ENCODE measurements around the gene ATP5F1C.
"Not testable (repeated sequence)": the region's sequence is repeated elsewhere in the genome, so short reads cannot be mapped to it uniquely, and the experiment has no call there.

Gene ATP5F1C

DNA sequence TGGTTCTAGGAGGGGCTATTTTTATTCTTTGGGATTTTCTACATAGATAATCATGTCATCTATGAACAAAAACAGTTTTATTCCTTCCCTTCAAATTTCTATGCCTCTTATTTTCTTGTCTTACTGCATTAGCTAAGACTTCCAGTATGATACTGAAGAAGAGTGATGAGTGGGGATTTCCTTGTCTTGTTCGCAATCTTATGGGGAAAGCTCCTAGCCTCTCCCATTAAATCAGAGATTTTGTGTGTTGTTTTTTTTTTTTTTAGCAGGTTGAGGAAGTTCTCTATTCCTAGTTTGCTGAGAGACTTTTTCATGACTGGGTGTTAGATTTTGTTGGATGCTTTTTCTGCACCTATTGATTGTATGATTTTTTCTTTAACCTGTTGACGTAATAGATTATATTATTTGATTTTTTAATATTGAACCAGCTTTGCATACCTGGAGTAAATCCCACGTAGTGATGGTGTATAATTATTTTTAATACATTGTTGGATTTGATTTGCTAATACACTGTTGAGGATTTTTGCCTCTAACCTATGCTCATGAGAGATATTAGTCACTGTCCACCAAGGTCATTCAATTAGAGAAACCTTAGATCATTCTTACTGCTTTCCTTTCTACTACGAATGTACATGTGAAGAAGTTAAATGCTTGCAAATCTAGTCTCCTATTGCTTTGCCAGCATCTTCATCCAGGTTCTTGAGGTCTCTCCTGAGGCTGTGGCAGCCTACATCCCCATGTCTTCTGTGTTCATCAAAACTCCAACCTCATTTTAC lies 6.5 kb downstream of the ATP5F1C start:
- no peak for DNase-seq

- no peak for DNase-seq
Measured at GRCh38 chr10:7795605-7796004, 7.6 kb downstream of the ATP5F1C start.

DNA sequence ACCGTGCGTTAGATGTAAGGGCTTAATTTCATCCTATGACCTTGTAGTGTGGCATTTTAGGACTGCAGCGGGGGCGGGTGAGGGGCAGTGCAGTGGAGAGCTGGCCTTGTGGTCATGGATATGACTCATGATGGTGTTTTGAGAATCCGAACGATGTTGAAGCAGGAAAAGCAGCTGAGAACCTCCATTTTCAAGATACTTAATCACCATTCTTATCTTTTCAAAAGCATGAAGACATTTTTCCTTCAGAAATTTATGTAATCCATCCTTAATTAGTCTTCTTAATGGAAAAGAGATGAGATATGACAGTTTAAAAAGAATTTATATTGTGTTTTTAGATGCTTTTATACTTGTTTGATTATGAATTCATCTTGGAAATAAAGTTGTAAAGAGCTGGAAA lies 9.6 kb downstream of the ATP5F1C start:
- DNase-seq = no peak

DNA sequence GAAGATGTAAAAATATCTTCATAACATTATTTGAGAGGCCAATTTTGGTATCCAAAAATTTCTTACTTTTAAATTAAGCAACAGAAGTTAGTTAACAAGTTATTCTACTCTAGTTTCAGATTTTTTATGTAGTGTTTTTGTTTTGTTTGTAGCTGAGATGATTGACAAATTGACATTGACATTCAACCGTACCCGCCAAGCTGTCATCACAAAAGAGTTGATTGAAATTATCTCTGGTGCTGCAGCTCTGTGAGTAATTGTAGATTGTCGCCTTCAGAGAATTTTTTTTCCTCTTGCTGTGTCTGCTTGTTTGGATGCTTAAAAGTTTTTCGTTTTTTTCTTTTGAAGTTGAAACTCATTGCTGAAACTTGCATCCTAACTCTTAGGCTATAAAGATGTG lies 14.6 kb downstream of the ATP5F1C start:
- no peak for DNase-seq

GRCh38 chr10:7804216-7804615 lies 16.2 kb downstream of the ATP5F1C start:
- DNase-seq = no peak

DNA sequence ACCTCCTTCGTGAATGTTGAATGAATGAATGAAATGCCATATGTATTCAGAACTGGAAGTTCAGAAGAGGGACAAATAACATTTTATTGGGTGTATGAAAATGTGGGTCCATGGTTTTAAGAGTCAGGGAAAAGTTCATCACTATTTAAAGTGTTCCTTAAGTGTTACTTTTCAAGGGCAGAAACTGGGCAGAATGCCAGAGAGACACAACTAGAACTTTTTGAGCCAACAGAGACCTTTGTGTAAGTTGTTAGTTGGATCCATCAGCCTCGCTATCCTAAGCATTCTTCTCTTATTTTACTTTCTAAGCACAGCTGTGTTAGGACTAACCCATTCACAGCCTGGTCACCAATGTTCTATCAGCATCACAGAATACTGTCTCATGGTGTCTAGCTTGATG lies 16.8 kb downstream of the ATP5F1C start:
- DNase-seq = no peak

DNA sequence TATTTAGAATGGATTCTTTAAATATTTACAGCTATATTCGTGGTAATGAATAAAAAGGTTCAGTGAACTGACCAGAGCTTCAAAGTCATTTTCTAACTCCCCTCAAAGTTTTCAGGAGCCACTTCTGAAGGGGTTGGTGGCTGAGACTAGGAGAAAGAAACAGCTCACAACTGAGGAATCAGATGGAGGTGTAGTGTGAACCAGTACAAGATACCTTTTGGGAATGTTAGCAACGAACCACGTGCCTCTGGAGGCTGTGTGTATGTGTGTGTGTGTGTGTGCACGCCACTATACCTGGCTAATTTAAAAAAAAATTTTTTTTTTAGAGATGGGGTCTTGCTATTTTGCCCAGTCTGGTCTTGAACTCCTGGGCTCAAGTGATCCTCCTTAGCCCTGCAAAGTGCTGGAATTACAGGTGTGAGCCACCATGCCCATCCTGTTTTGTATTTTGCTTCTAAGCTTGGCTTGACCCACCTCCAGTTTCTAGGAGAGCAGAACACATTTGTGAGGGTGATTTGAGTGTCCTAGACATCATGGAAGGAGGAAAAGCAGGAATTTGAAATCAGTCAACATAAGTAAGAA lies 20.8 kb downstream of the ATP5F1C start:
- no peak for DNase-seq

- DNase-seq = no peak
Measured at GRCh38 chr10:7810443-7810842, 22.5 kb downstream of the ATP5F1C start.

DNA sequence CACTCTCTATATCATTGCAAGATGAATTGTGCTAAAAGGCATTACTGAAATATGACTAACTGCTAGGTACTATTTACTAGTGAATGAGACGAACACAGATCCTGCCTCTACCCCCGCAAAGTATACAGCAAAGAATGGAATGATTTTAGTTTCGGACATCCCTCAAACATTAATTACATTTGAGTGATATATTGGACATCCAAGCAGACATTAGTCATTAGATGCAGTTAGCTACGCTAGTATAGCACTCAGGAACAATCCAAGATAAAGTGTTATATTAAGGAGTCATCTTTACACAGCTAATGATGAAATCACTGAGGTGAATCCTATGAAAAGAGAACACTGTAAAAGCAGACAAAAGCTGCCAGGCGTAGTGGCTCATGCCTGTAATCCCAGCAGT lies 23.0 kb downstream of the ATP5F1C start:
- no peak for DNase-seq

DNA sequence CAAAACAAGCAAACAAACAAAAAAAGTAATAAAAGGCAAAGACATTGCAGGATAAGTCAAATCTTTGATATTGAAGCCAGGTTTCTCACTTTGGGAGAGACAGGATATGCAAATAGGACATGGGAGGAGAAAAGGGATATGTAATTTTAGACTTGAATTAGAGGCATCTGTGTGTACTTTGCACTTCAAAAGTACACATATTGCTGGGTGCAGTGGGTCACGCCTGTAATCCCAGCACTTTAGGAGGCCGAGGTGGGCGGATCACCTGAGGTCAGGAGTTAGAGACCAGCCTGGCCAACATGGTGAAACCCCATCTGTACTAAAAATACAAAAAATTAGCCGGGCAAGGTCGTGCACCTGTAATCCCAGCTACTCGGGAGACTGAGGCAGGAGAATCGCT lies 23.8 kb downstream of the ATP5F1C start:
- not testable (repeated sequence) for DNase-seq

DNA sequence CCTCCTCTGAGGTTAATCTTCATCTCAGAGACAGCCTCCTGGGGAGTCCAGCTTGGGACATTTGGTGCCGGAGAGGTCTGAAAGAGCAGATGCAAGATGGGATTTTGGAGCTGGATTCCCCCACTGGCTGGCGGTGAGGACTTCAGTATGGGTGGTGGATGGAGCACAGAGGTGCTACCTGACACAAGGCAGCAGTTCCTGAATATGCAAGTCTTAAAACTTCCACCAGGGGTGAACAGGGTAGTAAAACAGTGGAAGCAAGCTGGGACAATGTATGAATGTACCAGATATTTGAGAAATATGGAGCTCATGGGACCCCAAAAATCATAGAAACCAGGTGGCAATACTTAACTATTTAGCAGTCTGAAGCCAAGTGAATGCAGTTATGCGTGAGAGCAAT lies 25.5 kb downstream of the ATP5F1C start:
- DNase-seq = no peak

DNA sequence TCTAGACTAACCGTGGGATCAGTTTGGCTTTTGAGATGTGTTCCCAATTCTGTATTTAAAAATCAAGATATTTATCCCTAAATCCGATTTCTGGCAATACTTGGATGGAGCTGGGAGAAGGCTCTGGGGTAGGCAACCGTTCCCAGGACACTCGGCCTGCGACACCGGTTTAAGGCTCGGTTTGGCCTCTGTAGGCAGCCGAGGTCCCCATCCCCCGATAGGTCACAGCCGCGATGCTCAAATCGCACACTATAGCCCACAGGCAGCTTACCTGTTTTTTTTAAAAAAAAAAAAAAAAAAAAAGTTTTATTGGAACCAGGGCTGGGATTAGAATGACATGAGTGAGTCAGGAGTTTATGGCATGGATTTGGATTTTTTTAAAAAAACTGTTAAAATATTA lies 29.6 kb downstream of the ATP5F1C start:
- DNase-seq = no peak

DNA sequence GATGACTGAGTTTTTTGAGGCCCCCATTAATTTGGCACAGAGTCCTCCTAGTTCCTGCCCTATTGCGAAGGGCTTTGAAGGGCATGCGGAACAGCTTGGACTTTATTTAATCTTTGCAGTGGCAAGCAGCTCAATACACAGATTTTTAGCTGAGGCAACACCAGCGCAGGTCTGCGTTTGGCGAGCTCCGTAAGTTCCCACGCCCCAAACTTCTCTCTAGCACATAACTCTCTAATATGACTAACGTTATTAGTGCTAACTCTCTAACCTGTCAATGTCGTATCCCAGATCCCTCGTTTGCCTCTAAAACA lies 30.0 kb downstream of the ATP5F1C start:
- no peak for DNase-seq

DNA sequence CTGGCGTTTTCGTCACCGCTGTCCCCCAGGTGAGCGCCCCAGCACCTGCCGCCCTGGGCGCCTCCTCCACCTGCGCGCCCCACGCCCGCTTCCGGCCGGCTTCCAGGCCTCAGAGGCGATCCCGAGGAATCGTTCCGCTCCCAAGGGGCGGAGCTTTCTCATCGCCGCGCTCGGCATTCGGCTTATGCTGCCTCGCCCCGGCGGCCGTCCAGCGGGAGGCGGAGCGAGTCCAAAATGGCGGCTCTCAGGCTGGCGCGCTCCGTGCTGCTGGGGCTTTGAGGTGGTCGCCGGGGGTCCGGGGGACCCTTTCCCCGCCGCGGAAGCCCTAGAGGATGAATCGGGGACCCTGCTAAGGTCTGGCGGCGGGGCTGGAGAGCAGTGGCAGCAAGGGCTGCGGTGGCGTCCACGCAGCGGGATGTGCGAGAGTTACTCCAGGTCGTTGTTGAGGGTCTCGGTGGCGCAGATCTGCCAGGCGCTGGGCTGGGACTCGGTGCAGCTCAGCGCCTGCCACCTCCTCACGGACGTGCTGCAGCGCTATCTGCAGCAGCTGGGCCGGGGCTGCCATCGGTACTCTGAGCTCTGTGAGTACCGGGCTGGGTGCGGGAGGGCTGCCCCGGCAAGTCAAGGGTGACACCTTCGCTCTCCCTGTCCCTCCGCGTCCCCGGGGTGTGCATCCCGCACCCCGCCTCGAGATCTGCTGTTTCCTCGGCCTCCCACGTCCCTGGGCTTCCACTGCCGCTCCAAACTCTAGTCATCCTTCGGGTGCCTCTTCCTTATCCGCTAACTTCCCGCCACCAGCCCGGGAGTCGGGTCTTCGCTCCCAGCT lies 30.5 kb downstream of the ATP5F1C start, which contains the start of gene TAF3:
Gene TAF3, plus strand, starts transcription at position 211 of the 826 bp plus-strand sequence. Its CDS starts 205 bp downstream, at position 416.
- peak; percentile 70 for DNase-seq

- DNase-seq = no peak
Measured at GRCh38 chr10:7819121-7819460, 31.1 kb downstream of the ATP5F1C start.

GRCh38 chr10:7824251-7824650 lies 36.3 kb downstream of the ATP5F1C start:
- DNase-seq = no peak

DNA sequence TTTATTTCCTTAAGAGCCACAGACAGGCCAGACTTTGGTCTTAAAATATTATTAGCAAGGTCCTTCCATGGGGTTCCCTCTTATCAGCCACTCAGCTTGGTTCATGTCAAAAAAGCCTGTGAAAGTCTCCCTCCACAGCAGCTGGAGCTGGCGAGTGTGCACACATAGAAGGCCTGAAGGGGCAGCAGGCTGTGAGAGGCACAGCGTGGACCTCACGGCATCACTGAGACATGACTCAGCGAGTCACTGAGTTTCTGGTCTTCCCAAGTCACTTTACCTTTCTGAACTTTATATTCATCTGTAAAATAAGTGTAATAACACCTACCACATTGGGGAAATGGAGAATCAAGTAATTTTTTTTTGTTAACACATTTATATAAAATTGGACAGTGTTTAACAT lies 39.0 kb downstream of the ATP5F1C start:
- DNase-seq = no peak

DNA sequence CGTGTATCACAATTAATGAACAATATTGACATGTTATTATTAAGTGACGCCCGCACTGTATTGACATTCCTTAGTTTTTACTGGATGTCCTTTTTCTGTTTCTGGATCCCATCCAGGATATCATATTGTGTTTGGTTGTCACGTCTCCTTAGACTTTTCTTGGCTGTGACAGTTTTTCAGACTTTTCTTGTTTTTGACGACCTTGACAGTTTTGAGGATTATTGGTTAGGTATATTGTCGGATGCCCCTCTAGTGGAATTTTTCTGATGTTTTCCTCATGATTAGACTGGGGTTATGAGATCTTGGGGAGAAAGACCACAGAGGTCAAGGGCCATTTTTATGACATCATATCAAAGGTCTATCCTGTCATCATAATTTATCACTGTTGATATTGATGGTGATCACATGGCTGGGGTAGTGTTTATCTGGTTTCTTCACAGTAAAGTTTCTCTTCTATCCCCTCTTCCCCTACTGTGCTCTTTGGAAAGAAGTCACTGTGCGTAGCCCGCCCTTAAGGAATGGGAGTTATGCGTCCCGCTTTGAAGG lies 41.4 kb downstream of the ATP5F1C start:
- DNase-seq = no peak

DNA sequence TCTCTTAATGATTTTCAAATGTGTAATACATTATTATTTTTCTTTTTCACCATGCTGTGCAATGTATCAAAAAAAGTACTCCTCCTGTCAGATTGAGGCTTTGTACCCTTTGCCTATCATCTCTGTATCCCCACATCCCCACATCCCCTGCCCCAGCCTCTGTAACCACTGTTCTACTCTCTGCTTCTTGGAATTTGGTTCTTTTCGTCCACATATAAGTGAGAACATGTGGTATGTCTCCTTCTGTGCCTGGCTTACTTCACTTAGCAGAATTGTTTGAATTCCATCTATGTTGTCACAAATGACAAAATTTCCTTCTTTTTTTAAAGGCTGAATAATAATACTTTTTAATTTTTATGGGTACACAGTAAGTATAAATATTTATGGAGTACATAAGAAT lies 44.1 kb downstream of the ATP5F1C start:
- DNase-seq = no peak

DNA sequence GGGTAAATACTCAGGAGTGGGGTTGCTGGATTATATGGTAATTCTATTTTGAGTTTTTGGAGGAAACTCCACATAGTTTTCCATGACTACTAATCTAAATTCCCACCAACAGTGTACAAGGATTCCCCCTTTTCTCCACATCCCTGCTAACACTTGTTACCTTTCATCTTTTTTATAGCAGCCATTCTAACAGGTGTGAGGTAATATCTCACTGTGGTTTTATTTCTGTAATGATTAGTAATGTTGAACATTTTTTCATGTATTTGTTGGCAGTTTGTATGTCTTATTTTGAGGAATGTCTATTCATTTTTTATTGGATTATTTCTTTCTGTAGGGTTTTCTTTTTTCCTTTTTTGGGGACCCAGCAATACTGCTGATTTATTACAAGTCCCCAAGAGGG lies 45.2 kb downstream of the ATP5F1C start:
- DNase-seq = no peak

DNA sequence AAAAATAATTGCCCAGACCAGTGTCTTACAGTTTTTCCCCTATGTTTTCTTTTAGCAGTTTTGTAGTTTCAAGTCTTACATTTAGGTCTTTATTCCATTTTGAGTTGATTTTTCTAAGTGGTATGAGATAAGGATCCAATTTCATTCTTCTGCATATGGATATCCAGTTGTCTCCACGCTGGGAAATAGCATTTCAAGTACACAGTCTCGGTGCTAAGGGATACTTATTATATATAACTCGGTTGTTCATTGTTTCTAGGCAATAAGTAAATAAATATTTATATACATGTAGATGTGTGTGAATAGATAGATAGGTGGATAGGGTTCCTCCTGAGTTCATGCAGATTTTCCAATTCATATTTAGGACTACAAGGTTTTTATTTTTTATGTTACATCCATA lies 46.3 kb downstream of the ATP5F1C start:
- DNase-seq = no peak

GRCh38 chr10:7836571-7836970 lies 48.6 kb downstream of the ATP5F1C start:
- no peak for DNase-seq

GRCh38 chr10:7846591-7846990 lies 58.6 kb downstream of the ATP5F1C start:
- no peak for DNase-seq
